Stomach (tissue), 9 donors: ENCODE data around the gene PSME3IP1. TPM values are rescaled to one million over a fixed set of nuclear protein-coding genes. Genes with fewer than 3 reads are reported as not detected.

Source experiments
- DNase-seq, 2 donors: peaks; one replicate each; pipeline versions ENCODE4 v3.0.0 to v3.0.0-alpha.2; 2013 to 2019
- H3K27ac ChIP-seq, 5 donors: fragments of 200-600 bp in 4 of 5; sonication (generic) in 4 of 5; one replicate each; pipeline ENCODE4 v1.5.1; 2013 to 2019; ENCODE audit warnings: mild to moderate bottlenecking in 1 of 5, moderate library complexity in 1 of 5
- H3K27me3 ChIP-seq, 3 donors: fragments of 200-600 bp; sonication (generic); one replicate each; pipeline ENCODE4 v1.5.1; 2017 to 2019; ENCODE audit warnings: mixed run types in 1 of 3
- H3K36me3 ChIP-seq, 4 donors: fragments of 200-600 bp; sonication (generic); 1 replicate in 3 of 4; 2 replicates in 1 of 4; pipeline ENCODE4 v1.5.1; 2016 to 2019
- H3K4me1 ChIP-seq, 4 donors: fragments of 200-600 bp; sonication (generic); one replicate each; pipeline ENCODE4 v1.5.1; 2016 to 2019
- H3K4me3 ChIP-seq, 4 donors: fragments of 200-600 bp; sonication (generic) in 3 of 4; one replicate each; pipeline ENCODE4 v1.5.1; 2016 to 2019; ENCODE audit warnings: mild to moderate bottlenecking in 1 of 4
- H3K9me3 ChIP-seq, 4 donors: fragments of 200-600 bp; sonication (generic); one replicate each; pipeline ENCODE4 v1.5.1; 2016 to 2019
- EP300 ChIP-seq: sonication (generic); formaldehyde crosslinking; IDR thresholded peaks from one replicate; pipeline ENCODE4 v1.6.1; 2017; ENCODE audit warnings: antibody characterized with exemption
- POLR2A ChIP-seq, 4 donors: fragments of 450-650 bp; IDR thresholded peaks; one replicate each; pipeline ENCODE4 v1.6.1; 2016; ENCODE audit warnings: antibody characterized with exemption in 4 of 4, control low read depth in 2 of 4, mild to moderate bottlenecking in 1 of 4, moderate library complexity in 1 of 4
- POLR2AphosphoS5 ChIP-seq, 3 donors: sonication (generic); formaldehyde crosslinking; IDR thresholded peaks; one replicate each; pipeline ENCODE4 v1.6.1; 2016; ENCODE audit warnings: antibody characterized with exemption in 3 of 3
- WGBS, 5 donors: extraction: QIAGEN DNeasy Blood & Tissue Kit in 3 of 5; methylation state at CpG; one replicate each; pipeline versions ENCODE4 v1.1.5 to v1.1.7; 2013 to 2018; 5-methylcytosine and 5-hydroxymethylcytosine counted together
- intact Hi-C: fragments of 100-400 bp; cut with DNase I; formaldehyde crosslinking; loops from one replicate; pipeline ENCODE4 v1.15.1; 2023; ENCODE audit warnings: low total_unique reads
- polyA plus RNA-seq, 3 donors: library from polyadenylated mRNA; stranded (reverse); fragments of 200-250 nt; gene quantifications; one replicate each; pipeline ENCODE4 v1.2.3, GENCODE V29; 2013
- total RNA-seq, 5 donors: library from RNA; depleted of rRNA; stranded (reverse); fragments of >200 nt; gene quantifications; one replicate each; pipeline versions ENCODE4 v1.1.0 to v1.2.3, GENCODE V29; 2014 to 2016
- TF ChIP-seq, protein P1 (sequence below), 7 experiments: fragments of 450-650 bp in 4 of 7; fragments of 200-600 bp in 3 of 7; sonication (generic) in 3 of 7; IDR thresholded peaks; one replicate each; pipeline ENCODE4 v1.5.1; 2016 to 2019; ENCODE audit warnings: antibody characterized with exemption in 7 of 7, control low read depth in 2 of 7, mild to moderate bottlenecking in 1 of 7
- donor health status: healthy with polysubstance abuse.
- donor health status: Bipolar disorder and iron deficiency.
- donor health status: healthy.

PSME3IP1 gene
- total and polyA plus RNA-seq, 8 donors, result 37.4 to 104 (median 63.4) TPM

DNA sequence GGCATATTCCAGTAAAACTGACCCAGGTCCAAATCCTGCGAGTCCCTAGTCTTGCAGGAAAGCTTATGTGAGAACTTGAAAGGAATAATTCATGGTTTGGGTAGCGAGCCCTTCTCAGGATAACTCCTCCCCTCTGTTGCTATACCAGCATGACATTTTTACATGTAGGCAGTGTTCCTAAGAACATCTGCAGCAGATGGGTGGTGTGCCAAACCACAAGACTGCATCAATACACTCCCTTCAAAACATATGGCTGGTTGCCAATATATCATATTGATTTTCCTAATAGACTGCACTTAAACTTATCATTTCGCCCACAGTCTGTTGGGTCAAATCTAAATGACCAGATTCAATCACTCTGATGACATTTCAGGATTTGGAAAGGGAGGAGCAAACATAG, 19.9 kb downstream of the PSME3IP1 start:
- intact Hi-C loops, result loop anchor here (10.0 kb wide), 1 partner anchor 81 kb away; no protein-coding TSS in a partner anchor
- Histone ChIP-seq H3K4me3 (no peak overlapping the region), H3K36me3 (peaks cover 50 to 85% (median 84%) of the 10 kb centered on the region in 4 donors), H3K27ac (no peak overlapping the region), H3K9me3 (no peaks in the 10 kb centered on the region), H3K27me3 (no peaks in the 10 kb centered on the region), H3K4me1 (peaks cover 0 to 23% (median 10%) of the 10 kb centered on the region in 4 donors)
- WGBS, 5 donors, result 61 to 75% (median 67%) methylated on average over 3 of the region's 3 CpGs
- TF ChIP-seq POLR2AphosphoS5 (IDR thresholded peaks at IDR 0.05) (no peak), EP300 (no peak), POLR2A (IDR thresholded peaks at IDR 0.05) (no peak)
- TF ChIP-seq, protein P1, sequence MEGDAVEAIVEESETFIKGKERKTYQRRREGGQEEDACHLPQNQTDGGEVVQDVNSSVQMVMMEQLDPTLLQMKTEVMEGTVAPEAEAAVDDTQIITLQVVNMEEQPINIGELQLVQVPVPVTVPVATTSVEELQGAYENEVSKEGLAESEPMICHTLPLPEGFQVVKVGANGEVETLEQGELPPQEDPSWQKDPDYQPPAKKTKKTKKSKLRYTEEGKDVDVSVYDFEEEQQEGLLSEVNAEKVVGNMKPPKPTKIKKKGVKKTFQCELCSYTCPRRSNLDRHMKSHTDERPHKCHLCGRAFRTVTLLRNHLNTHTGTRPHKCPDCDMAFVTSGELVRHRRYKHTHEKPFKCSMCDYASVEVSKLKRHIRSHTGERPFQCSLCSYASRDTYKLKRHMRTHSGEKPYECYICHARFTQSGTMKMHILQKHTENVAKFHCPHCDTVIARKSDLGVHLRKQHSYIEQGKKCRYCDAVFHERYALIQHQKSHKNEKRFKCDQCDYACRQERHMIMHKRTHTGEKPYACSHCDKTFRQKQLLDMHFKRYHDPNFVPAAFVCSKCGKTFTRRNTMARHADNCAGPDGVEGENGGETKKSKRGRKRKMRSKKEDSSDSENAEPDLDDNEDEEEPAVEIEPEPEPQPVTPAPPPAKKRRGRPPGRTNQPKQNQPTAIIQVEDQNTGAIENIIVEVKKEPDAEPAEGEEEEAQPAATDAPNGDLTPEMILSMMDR (IDR thresholded peaks at IDR 0.05), result no peak
- DNase-seq, result no peak

GRCh38 chr16:57165483-57165882, 20.4 kb downstream of the PSME3IP1 start:
- Histone ChIP-seq H3K27me3 (no peaks in the 10 kb centered on the region), H3K9me3 (no peaks in the 10 kb centered on the region), H3K4me3 (no peak overlapping the region), H3K4me1 (peaks cover 0 to 23% (median 10%) of the 10 kb centered on the region in 4 donors), H3K36me3 (peaks cover 52 to 85% (median 84%) of the 10 kb centered on the region in 4 donors), H3K27ac (no peak overlapping the region)
- 62 to 85% (median 70%) methylated on average over 5 of the region's 5 CpGs for WGBS, 5 donors
- intact Hi-C loops, result loop anchor here (10.0 kb wide), 1 partner anchor 81 kb away; no protein-coding TSS in a partner anchor
- no peak for DNase-seq
- TF ChIP-seq, protein P1 (IDR thresholded peaks at IDR 0.05), result no peak
- TF ChIP-seq POLR2A (IDR thresholded peaks at IDR 0.05), result no peak
- no peak for TF ChIP-seq EP300

DNA sequence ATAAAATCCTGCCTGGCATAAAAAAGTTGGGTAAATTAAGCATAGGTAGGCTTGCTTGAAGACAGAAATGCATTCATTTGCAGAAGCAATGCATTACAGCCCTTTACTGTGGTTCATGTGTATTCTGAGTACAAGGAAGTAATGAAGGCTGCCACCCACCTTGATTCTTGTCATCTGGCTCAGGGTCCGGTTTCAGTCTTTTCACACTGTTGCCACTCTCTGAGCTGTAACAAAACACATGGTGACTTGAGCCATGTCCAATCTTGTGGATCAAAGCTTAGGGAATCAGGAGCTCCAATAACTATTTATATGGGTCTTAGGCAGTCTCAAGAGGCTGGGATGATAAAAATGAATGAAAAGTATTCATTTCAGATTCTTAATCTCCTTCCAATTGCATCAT, 22.0 kb downstream of the PSME3IP1 start:
- 63 to 93% (median 75%) methylated on average over 1 of the region's 1 CpG for WGBS, 5 donors
- intact Hi-C loops, result loop anchor here (10.0 kb wide), 1 partner anchor 79 kb away; no protein-coding TSS in a partner anchor
- no peaks in the 10 kb centered on the region for H3K27me3 ChIP-seq
- no peak overlapping the region for H3K4me3 ChIP-seq
- H3K4me1 ChIP-seq, result peaks cover 0 to 23% (median 10%) of the 10 kb centered on the region in 4 donors
- H3K27ac ChIP-seq, result no peak overlapping the region
- no peaks in the 10 kb centered on the region for H3K9me3 ChIP-seq
- no peak for DNase-seq
- peaks cover 49 to 84% (median 83%) of the 10 kb centered on the region in 4 donors for H3K36me3 ChIP-seq
- TF ChIP-seq POLR2A (IDR thresholded peaks at IDR 0.05) (no peak), POLR2AphosphoS5 (IDR thresholded peaks at IDR 0.05) (no peak), EP300 (no peak)
- TF ChIP-seq, protein P1 (IDR thresholded peaks at IDR 0.05), result no peak

DNA sequence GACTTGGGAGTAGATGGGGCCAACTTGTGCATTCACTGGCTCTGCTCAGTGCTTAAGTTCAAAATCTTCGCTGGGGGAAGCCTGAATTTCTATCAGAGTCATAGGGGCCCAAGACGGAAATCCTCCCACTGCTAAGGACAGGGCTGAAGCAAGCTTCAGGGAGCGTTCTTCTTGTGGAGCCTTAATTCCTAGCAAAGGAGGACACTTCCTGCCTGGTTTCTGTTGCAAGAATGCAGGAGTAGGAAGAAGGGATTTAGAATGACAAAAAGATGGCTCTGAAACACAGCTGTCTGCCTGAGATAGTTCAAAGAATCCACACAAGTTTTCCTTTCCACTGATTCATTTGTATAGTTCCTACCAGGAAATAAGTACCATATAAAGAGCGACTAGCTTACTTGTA, 26.4 kb downstream of the PSME3IP1 start:
- no peak for DNase-seq
- peaks cover 0 to 13% (median 0%) of the 10 kb centered on the region in 4 donors for H3K4me1 ChIP-seq
- no peak overlapping the region for H3K27ac ChIP-seq
- intact Hi-C loops, result no loop called here
- no peaks in the 10 kb centered on the region for H3K9me3 ChIP-seq
- TF ChIP-seq EP300 (no peak), POLR2AphosphoS5 (IDR thresholded peaks at IDR 0.05) (no peak), POLR2A (IDR thresholded peaks at IDR 0.05) (no peak)
- TF ChIP-seq, protein P1 (IDR thresholded peaks at IDR 0.05), result no peak
- WGBS, 5 donors, result 83 to 87% (median 84%) methylated on average over 4 of the region's 4 CpGs
- H3K27me3 ChIP-seq, result no peaks in the 10 kb centered on the region
- H3K36me3 ChIP-seq, result peaks cover 28 to 97% (median 95%) of the 10 kb centered on the region in 4 donors
- H3K4me3 ChIP-seq, result no peak overlapping the region
